Stimulated activated naive CD4-positive, alpha-beta T cell (primary cell): ENCODE measurements around the gene NCOA6.
"Not testable (repeated sequence)": the region's sequence is repeated elsewhere in the genome, so short reads cannot be mapped to it uniquely, and the experiment has no call there.

ENCODE experiments used
- DNase-seq, 6 experiments: peaks; one replicate each; lab custom pipeline; 2025; lab: John Stamatoyannopoulos, UW

Gene NCOA6

DNA sequence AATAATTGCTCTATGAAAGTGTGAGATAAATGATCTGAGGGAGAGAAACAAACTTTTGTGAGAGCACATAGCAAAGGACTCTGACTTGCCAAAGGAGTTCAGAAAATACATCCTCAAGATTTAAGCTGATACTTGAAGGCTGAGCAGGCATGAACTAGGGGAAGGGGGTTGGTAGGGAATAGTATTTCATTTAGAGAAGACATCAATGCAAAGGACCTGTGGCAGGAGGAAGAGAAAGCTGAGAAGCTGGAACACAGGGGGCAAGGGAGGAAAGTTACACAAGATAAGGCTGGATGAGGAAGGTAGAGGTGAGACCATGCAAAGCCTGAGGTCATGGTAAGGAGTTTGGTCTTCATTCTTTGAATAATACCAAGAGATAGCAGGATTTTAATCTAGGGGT lies 50.6 kb downstream of the NCOA6 start:
- no peak for DNase-seq

DNA sequence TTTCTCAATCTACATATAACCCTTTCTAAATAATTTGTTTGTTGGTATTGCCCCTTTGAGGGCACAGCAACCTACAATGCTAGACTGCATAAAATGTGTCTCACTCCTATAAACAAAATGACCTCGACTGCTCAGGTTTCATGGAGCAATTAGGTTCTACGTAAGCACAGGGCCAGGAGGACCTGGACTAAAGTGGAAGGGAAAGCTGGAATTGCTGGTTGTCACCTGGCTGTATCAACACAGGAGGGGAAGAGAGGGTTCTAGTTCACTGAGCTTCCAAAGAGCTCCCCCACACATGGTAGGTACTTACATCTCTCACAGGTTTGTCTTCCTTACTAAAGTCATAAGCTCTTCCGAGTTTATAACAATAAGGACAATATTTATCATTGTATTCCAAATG lies 51.0 kb downstream of the NCOA6 start:
- DNase-seq = no peak

DNA sequence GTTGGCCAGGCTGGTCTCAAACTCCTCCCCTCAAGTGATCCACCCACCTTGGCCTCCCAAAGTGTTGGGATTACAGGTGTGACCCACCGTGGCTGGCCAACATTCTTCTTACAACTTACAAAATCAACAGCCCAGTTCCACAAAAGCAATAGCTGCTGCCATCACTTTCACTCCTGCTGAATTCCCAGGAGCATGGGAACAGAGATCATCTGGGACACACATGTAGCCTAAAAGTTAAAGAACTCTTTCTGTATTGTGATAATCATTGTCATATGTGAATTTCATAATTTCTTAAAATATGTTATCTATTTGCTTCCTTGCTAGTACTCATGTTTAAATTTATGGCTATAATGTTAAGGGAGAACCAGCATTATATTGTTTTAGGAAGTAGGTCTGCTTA lies 51.7 kb downstream of the NCOA6 start:
- no peak for DNase-seq

DNA sequence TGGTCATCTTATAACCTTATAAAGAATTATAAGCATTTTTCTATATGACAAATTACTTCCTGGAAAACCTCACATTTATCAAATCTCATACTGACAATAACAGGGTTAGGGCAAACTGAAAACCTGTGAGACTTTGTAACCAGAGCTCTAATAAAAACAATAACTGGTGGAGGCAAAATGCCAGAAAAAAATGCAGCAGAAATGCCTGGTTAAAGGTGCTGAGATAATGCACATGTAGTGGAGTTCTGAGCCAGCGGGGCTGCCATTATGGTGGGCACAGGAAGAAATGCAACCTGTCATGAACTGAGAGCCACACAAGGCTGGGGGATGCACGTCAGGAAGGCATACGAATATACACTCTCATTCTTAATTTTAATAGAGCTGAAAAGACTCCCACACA lies 53.0 kb downstream of the NCOA6 start:
- no peak for DNase-seq

DNA sequence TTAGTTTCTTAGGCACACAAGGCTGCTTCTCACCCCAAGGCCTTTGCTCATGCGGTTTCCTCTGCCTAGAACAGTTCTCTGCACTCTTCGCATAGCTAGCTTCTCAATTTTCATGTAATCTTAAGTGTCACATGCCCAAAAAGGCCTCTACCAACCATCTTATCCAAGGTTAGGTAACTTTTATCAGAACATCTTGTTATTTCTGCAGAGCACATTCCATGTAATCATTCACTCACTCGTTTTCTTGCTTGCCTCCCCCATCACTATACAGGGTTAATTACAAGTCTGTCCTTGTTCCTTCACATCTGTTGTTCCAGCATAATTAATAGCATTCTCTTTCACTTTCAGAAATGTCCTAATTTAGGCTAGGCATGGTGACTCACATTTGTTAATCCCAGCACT lies 53.8 kb downstream of the NCOA6 start:
- no peak for DNase-seq

DNA sequence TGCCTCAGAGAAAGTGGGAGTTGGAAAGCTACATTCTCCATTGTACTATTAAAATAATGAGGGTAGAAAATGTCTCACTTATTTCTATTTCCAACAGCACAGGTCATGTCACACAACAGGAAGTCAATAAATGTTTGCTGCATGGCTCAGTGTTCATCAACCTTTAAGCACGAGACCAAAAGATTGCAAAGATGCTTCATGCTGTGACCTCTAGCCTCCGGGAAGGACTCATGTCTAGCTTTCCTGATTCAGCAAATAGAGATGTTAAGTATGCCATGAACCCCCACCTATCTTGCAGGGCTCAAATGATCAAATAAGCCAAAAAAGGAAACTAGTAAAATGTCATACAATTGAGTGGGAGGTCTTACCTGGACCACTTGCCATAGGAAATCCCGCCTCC lies 57.4 kb downstream of the NCOA6 start:
- DNase-seq = no peak

DNA sequence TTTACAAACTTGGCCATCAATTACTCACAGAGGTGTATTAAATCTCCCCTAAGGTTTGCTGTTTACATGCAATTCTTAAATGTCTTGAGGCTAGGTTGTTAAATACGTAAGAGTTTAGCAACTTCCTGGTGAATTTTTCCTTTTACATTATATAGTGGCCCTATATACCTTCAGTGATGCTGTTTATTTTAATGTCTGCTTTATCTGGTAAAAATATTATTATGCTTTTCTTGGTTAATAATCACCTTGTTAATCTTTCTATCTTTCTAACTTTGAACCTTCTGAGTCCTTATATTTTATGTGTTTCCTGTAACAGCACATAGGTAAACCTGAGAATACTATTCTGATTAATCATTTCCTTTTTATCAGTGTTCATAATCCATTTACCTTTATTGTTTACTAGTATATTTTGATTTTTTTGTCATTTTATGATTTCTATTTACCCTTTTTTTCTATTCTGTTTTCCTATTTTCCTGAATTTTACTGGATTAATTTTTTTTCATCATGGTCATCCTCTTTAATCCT lies 63.4 kb downstream of the NCOA6 start:
- no peak for DNase-seq

DNA sequence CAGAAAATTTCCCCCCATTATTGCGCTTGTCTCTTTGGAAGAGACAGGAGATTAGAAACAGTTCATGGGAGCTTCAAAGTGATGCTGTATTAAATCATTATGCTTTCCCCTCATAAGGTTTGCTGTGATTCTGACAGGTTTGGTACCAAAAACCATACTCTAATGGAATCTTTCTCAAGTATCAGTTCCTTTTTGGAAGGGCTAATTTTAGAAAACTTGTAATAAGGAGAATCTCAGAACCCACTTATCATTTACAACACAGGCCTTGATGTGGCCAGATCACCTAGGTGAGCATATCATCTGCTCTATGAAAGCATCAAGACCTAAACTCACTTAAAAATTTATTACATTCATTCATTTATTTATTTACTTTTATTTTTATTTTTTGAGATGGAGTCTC lies 70.1 kb downstream of the NCOA6 start:
- no peak for DNase-seq

DNA sequence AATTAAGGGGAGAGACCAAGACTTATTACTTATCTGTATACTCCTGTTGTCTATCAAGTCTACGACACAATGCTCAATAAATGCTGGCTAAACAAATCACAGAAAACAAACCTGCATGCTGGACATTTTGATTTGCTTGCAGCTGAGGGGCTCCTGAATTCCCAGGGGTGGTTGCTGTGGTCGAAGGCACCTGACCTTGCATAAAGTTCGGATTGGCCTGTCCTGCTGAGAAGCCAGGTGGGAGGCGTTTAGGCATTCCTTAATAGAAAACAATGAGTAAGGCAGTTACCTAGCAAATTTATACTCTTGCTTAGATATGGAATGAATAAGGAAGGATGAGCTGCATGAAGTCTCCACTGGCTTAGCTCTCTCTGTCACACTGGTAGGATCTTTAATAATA lies 70.8 kb downstream of the NCOA6 start:
- no peak for DNase-seq

DNA sequence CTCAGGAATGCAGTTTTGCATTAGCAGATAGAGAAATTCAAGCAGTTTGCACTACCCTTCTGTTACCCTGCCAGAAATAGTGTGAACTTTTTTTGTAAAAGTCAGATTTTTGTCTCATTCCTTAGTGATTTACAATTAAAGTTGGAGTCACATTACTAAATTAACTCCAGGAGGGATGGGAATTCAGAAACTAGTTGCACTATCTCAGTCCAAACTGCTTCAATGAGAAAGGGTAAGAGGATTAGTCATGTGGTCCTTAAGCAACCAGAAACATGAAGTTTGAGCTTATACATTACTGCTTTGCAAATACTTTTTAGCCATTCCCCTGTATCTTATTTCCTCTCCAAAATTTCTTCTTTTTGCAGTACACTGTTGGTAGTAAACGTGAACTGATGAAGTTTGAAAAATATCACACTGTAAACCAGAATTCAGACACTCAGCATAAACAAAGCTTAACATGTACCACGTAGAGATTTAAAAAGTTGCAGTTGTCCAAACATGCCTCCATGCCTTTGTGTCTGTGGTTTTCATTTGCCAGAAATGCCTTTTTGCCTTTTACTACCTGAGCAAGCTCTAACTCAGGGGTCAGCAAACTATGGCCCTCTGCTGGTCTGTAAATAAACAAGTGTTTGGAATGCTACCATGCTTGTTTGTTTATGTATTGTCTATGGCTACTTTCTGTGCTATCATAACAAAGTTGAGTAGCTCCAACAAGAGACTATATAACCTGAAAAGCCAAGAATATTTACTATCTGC lies 71.6 kb downstream of the NCOA6 start:
- DNase-seq = no peak

DNA sequence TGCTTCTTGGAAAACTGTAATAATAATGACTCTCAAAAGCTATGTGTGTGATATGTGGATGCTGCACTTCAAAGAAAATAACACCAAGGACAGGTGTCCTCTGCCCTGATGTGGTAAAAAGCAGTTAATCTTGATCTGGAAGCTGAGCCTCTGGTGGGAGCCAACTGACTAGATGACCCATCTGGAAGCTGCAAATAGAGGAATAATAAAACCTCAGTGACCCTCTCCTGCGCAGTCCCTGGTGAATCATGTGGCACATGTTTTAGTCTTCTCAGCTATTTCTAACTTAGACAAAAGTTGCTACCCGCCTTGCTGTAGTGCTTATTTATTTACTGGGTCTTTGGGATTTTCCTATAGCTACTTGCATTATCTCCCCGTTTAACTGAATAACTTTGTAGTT lies 74.0 kb downstream of the NCOA6 start:
- no peak for DNase-seq

DNA sequence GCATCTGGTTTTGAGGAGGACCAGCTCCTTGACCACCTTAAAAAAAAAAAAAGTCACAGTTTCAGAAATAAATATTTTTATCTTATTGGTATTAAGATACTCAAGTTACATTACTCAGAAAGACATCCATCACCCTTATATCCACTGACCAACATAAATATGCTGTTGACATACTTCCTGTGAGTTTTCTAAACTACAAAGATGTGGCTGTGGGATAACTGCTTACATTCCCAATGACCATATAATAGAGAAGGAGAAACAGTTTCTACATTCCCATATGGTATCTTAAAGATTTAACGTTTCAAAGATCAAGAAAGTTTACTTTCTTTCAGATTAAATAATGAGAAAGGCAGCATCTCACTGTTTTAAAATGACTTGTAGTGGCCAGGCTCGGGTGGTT lies 75.0 kb downstream of the NCOA6 start:
- no peak for DNase-seq

DNA sequence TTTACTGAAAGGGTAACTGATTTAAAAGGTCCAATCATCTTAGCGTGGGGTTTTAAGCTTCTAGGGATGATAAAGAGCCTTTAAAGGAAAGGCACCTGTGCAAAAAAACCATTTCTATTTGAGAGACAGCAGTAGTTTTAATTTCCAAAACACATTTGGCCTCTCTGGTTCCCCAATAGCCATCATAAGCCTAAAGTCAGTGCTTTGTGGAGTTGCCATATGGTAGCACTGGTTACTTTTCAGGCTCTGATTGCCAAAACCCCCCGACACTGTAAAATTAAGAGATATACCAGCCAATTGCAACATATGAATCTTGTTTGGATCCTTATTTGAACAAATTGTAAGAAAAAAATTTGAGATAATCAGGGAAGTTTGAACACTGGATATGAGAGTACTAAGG lies 76.7 kb downstream of the NCOA6 start:
- DNase-seq = no peak

DNA sequence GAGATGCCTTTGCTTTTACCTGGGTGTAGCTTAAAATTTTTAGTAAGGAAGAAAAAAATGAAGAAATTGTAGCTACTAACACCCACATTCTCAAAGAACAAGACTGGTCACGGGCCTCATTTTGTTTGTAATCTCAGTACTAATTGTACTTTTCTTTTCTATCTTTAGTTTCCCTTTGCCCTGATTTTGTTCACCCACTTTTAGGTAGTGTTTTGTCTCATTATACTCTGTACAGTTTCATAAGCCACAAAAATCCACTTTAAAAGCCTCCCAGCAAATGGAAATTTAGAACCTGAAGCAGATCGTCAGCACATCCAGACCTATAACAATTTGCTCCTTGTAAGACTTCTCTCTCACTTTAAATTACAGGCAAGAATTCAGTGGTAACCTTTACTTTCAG lies 78.0 kb downstream of the NCOA6 start:
- DNase-seq = no peak

DNA sequence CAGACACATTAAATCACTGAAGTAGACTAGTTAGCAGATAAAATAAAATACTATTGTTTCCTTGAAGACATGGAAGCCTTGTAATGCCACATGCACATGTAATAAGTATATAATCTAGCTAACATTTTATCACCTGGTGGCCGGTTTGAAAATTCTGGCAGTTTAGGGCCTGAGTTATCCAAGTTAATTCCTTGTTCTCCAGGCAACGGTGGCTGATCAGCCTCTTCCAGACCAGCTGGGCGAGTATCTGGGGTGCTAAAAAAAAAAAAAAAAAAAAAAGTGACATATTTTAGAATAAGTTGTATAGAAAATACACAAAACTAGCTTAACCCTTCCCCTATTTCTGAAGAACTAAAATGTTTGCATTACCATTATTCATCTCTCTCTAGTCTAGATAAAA lies 78.8 kb downstream of the NCOA6 start:
- no peak for DNase-seq

DNA sequence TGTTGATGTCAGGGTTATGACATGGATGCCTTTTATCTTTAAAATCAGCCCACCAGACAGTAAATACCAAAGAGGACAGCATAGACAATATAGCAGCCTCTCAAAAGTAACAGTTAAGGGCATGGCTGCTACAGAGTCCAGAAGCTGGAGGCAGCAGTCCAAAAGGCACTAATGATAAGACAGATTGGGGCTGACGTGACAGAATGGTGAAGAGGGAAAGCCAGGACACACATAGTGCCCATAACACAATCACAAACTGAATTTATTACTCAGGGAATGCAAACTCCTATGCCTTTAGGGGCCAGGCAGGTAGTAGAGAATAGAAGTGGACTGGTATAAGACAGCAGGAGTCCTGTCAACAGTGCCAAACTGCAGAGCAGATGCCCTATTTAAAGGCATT lies 80.6 kb downstream of the NCOA6 start:
- no peak for DNase-seq

DNA sequence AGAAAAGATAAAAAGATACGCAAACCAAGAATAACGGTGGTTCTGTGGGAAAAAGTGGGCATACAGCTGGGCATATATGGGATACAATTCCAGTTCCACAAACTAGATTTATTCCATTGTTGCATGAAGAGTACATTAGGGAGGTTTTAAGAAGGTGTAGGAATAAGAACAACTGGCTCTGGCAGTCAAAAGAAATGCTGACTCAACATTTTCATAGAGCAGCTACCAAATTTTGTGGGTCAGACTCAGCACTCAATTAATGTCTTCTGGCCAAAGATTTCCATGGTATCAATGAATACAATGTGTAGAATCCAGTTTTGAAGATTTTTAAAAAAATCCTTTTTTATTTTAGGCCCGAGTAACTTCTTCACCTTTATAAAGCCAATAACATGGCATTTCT lies 81.1 kb downstream of the NCOA6 start:
- DNase-seq = no peak

DNA sequence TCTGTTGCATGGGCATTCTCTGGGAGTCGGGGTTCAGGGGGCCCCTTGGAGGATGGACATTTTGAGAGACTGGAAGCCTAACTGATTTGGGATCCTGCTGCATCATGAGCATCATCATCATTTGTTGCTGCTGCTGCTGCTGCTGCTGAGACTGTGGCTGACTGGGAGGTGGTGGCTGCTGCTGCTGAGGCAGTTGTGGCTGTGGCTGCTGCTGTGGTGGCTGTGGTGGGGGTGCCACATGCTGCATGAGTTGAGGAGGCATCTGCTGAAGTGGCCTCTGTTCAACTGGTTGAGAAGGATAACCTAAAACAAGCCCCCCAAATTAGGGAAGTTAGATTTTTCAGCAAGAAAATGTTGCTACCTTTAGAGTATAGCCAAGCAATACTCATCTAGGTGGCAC lies 82.4 kb downstream of the NCOA6 start:
- no peak for DNase-seq

DNA sequence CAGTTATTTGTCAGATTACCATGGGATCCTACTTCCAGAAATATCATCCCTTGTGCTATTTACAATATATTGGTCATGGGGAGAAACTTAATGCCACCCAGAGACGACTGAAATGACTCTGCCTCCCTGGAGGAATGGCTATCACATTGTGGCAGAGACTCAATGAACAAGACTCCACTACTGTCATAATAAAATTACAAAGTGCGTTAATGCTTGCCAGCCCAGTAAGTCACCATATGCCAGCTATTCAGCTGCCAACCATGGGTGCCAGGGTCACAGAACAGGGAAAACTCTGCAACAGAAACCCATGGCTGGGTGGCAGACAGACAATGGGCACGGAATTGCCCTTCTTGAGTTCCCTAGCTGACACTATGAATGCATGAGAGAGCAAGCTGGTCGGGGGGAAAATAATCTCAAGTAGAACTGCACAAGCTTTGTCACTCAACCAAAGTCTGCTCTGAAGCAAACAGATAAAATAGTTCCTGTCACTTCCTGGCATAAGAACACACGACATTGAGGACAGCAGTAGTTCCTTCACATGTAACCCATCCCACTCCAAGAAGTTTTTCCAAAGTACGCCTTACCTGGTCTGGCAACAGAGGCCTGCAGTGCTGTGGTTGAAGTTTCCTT lies 89.2 kb downstream of the NCOA6 start:
- no peak for DNase-seq

DNA sequence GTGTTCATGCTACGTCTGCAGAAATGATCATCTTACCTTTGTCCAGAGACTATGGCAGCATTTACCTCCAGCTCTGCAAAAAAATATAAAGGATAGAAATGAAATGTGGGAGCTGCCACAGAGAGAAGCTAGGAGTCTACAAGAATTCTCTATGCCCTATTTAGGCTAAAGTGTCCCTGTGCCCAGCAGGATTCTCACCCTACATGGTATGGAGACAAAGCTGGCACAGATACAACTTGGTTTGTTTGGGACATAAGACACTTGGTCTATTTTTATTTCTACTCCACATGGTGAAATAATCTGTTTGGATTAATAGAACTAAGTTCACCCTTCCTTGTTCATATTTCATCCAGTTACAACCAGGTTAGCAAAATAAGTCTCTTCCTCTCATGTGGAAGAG lies 92.9 kb downstream of the NCOA6 start:
- no peak for DNase-seq

DNA sequence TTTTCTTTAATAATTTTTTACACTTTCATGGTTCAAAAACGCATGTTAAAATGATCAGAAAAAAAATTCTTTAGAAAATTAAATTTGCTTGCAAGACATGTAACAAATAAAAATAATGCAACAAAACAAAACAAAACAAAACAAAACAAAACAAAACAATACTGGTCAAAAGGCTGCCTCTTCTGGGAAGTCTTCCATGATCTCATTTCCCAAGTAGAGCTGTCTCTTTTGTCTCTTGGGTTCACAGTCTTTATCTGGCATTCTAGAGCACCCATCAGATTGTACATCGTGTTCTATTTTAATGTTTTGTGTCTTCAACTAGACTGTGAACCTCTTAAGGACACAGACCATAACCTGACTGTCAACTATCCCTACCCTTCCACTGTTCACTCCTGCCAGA lies 96.0 kb downstream of the NCOA6 start:
- DNase-seq = no peak

DNA sequence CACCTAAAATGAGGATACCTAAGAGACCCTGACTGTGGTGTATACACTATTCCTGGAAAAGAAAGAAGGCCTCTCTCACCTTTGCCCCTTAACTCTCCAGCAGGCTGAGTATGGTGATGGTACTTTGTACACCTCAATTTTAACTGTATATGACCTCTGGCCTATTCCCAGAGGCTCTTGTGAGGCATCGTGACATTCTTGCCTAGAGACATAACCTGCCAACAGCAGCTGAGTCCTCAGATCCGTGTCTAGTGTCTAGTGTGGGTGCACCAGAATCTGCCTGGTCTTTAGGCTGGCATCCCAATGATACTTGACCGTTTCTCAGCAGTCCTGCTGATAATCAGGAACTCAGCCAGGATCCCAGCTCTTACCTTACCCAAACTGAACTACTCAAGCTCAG lies 101.3 kb downstream of the NCOA6 start:
- no peak for DNase-seq

DNA sequence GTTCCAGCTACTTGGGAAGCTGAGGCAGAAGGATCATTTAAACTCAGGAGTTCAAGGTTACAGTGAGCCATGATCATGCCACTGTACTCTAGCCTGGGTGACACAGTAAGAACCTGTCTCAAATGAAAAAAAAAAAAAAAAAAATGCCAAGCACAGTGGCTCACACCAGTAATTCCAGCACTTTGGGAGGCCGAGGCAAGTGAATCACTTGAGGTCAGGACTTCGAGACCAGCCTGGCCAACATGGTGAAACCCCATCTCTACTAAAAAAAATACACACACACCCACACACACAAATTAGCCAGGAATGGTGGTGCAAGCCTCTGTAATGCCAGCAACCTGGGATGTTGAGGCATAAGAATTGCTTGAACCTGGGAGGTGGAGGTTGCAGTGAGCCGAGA lies 102.9 kb downstream of the NCOA6 start:
- DNase-seq = not testable (repeated sequence)

DNA sequence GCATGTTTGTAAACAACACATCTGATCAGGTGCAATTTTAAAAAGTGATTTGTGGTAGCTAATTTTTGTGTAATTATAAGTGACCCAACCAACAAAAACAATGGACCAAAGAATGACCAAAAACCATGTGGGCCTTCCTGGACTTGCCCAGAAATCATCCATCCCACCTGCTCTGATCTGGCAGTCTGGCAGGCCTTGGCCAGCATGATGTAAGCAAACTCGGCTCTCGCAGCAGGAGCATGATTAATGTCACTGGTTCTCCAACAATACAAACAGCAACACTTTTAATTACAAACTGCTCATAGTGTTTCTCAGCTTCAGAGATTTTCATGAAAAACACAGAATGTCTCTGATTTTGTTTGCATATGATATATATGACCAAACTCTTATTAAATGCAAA lies 105.2 kb downstream of the NCOA6 start:
- no peak for DNase-seq
